ENCODE data around the gene COPG2.

COPG2 gene

GRCh38 chr7:130476297-130477150 is 192.0 kb downstream of the COPG2 start:
- TF ChIP-seq CTCF (IDR thresholded peaks at IDR 0.05; ENCODE audit: poor library complexity, severe bottlenecking): no peak
- peaks cover 8% of the 10 kb centered on the region for H3K9me3 ChIP-seq (ENCODE audit: severe bottlenecking)
- DNase-seq (ENCODE audit: low spot score): no peak
- no peaks in the 10 kb centered on the region for H3K36me3 ChIP-seq (ENCODE audit: low read depth)
- H3K27ac ChIP-seq (ENCODE audit: poor library complexity, severe bottlenecking): no peak overlapping the region
- ATAC-seq (ENCODE audit: low read depth): no peak
- no peaks in the 10 kb centered on the region for H3K27me3 ChIP-seq (ENCODE audit: insufficient read depth, poor library complexity, severe bottlenecking)
- H3K4me3 ChIP-seq (ENCODE audit: severe bottlenecking): no peak overlapping the region
- no peaks in the 10 kb centered on the region for H3K4me1 ChIP-seq (ENCODE audit: insufficient read depth, poor library complexity, severe bottlenecking)

GRCh38 chr7:130475776-130476175 is 192.8 kb downstream of the COPG2 start:
- Histone ChIP-seq H3K4me1 (ENCODE audit: insufficient read depth, poor library complexity, severe bottlenecking) (no peaks in the 10 kb centered on the region), H3K27ac (ENCODE audit: poor library complexity, severe bottlenecking) (no peak overlapping the region), H3K4me3 (ENCODE audit: severe bottlenecking) (no peak overlapping the region), H3K9me3 (ENCODE audit: severe bottlenecking) (peaks cover 8% of the 10 kb centered on the region), H3K27me3 (ENCODE audit: insufficient read depth, poor library complexity, severe bottlenecking) (no peaks in the 10 kb centered on the region), H3K36me3 (ENCODE audit: low read depth) (no peaks in the 10 kb centered on the region)
- no peak for DNase-seq (ENCODE audit: low spot score)
- TF ChIP-seq CTCF (IDR thresholded peaks at IDR 0.05; ENCODE audit: poor library complexity, severe bottlenecking): no peak
- ATAC-seq (ENCODE audit: low read depth): no peak

- H3K4me1 ChIP-seq (ENCODE audit: insufficient read depth, poor library complexity, severe bottlenecking): no peaks in the 10 kb centered on the region
- no peak for ATAC-seq (ENCODE audit: low read depth)
- H3K27me3 ChIP-seq (ENCODE audit: insufficient read depth, poor library complexity, severe bottlenecking): no peaks in the 10 kb centered on the region
- no peak for TF ChIP-seq CTCF (IDR thresholded peaks at IDR 0.05; ENCODE audit: poor library complexity, severe bottlenecking)
- no peak overlapping the region for H3K27ac ChIP-seq (ENCODE audit: poor library complexity, severe bottlenecking)
- H3K9me3 ChIP-seq (ENCODE audit: severe bottlenecking): peaks cover 8% of the 10 kb centered on the region
- no peak for DNase-seq (ENCODE audit: low spot score)
- no peaks in the 10 kb centered on the region for H3K36me3 ChIP-seq (ENCODE audit: low read depth)
- H3K4me3 ChIP-seq (ENCODE audit: severe bottlenecking): no peak overlapping the region
These were observed 194.7 kb downstream of the COPG2 start for GRCh38 chr7:130473876-130474275.

- ATAC-seq (ENCODE audit: low read depth) (no peak), DNase-seq (ENCODE audit: low spot score) (no peak)
- no peak overlapping the region for H3K27ac ChIP-seq (ENCODE audit: poor library complexity, severe bottlenecking)
- no peaks in the 10 kb centered on the region for H3K36me3 ChIP-seq (ENCODE audit: low read depth)
- H3K4me1 ChIP-seq (ENCODE audit: insufficient read depth, poor library complexity, severe bottlenecking): no peaks in the 10 kb centered on the region
- H3K9me3 ChIP-seq (ENCODE audit: severe bottlenecking): peaks cover 7% of the 10 kb centered on the region
- no peaks in the 10 kb centered on the region for H3K27me3 ChIP-seq (ENCODE audit: insufficient read depth, poor library complexity, severe bottlenecking)
- no peak for TF ChIP-seq CTCF (IDR thresholded peaks at IDR 0.05; ENCODE audit: poor library complexity, severe bottlenecking)
- H3K4me3 ChIP-seq (ENCODE audit: severe bottlenecking): no peak overlapping the region
These were observed 195.3 kb downstream of the COPG2 start for GRCh38 chr7:130473289-130473688.

- ATAC-seq (ENCODE audit: low read depth) (no peak), DNase-seq (ENCODE audit: low spot score) (no peak)
- H3K4me3 ChIP-seq (ENCODE audit: severe bottlenecking): no peak overlapping the region
- TF ChIP-seq CTCF (IDR thresholded peaks at IDR 0.05; ENCODE audit: poor library complexity, severe bottlenecking): no peak
- H3K36me3 ChIP-seq (ENCODE audit: low read depth): no peaks in the 10 kb centered on the region
- H3K27me3 ChIP-seq (ENCODE audit: insufficient read depth, poor library complexity, severe bottlenecking): no peaks in the 10 kb centered on the region
- no peaks in the 10 kb centered on the region for H3K9me3 ChIP-seq (ENCODE audit: severe bottlenecking)
- H3K27ac ChIP-seq (ENCODE audit: poor library complexity, severe bottlenecking): no peak overlapping the region
- H3K4me1 ChIP-seq (ENCODE audit: insufficient read depth, poor library complexity, severe bottlenecking): no peaks in the 10 kb centered on the region
These were observed 196.6 kb downstream of the COPG2 start for GRCh38 chr7:130471974-130472373.

Data from RWPE2 (cell line).